ENCODE data around the gene DEK.

Gene DEK

GRCh38 chr6:18185624-18186023 is 78.7 kb downstream of the DEK start:
- H3K27ac ChIP-seq (ENCODE audit: low read depth, low read length): no peak overlapping the region
- TF ChIP-seq CTCF (IDR thresholded peaks at IDR 0.05; ENCODE audit: low read depth, low read length, poor library complexity, severe bottlenecking): no peak
- no peak for TF ChIP-seq EZH2phosphoT487 (IDR thresholded peaks at IDR 0.05; ENCODE audit: borderline replicate concordance, low read length)

GRCh38 chr6:18183766-18184165 is 80.6 kb downstream of the DEK start:
- peaks cover 10% of the 10 kb centered on the region for H3K4me1 ChIP-seq (ENCODE audit: control insufficient read depth, low read length)

More at GRCh38 chr6:18185624-18186023, 78.7 kb downstream of the DEK start:
- Histone ChIP-seq H3K4me1 (ENCODE audit: control insufficient read depth, low read length) (peaks cover 10% of the 10 kb centered on the region), H3K36me3 (ENCODE audit: control insufficient read depth, low read length) (peaks cover 3% of the 10 kb centered on the region; the same call in 1 of the 2 replicates), H3K4me3 (ENCODE audit: low read length) (no peak overlapping the region), H4K20me1 (ENCODE audit: control insufficient read depth, insufficient read depth, low read depth, low read length) (no peaks in the 10 kb centered on the region), H3K27me3 (ENCODE audit: control insufficient read depth, low read length) (no peaks in the 10 kb centered on the region), H3K9me2 (replicated peaks; ENCODE audit: control insufficient read depth, low read length) (no peaks in the 10 kb centered on the region), H3K9me3 (ENCODE audit: control insufficient read depth, insufficient read depth, low read length) (no peaks in the 10 kb centered on the region), H3K79me2 (ENCODE audit: control insufficient read depth, low read length) (no peaks in the 10 kb centered on the region), H3K4me2 (ENCODE audit: low read length) (no peak overlapping the region), H3F3A (ENCODE audit: control insufficient read depth, insufficient read depth) (no peaks in the 10 kb centered on the region)

GRCh38 chr6:18182568-18182967 is 81.8 kb downstream of the DEK start:
- no peaks in the 10 kb centered on the region for H3K79me2 ChIP-seq (ENCODE audit: control insufficient read depth, low read length)
- no peaks in the 10 kb centered on the region for H3K27me3 ChIP-seq (ENCODE audit: control insufficient read depth, low read length)
- H3K27ac ChIP-seq (ENCODE audit: low read depth, low read length): no peak overlapping the region
- no peak overlapping the region for H3K4me2 ChIP-seq (ENCODE audit: low read length)
- H3K4me3 ChIP-seq (ENCODE audit: low read length): no peak overlapping the region
- no peaks in the 10 kb centered on the region for H3K9me2 ChIP-seq (replicated peaks; ENCODE audit: control insufficient read depth, low read length)
- H3K4me1 ChIP-seq (ENCODE audit: control insufficient read depth, low read length): peaks cover 10% of the 10 kb centered on the region
- H3F3A ChIP-seq (ENCODE audit: control insufficient read depth, insufficient read depth): no peaks in the 10 kb centered on the region
- H3K9me3 ChIP-seq (ENCODE audit: control insufficient read depth, insufficient read depth, low read length): no peaks in the 10 kb centered on the region
- no peaks in the 10 kb centered on the region for H4K20me1 ChIP-seq (ENCODE audit: control insufficient read depth, insufficient read depth, low read depth, low read length)
- peaks cover 3% of the 10 kb centered on the region; the same call in 1 of the 2 replicates for H3K36me3 ChIP-seq (ENCODE audit: control insufficient read depth, low read length)
- TF ChIP-seq CTCF (IDR thresholded peaks at IDR 0.05; ENCODE audit: low read depth, low read length, poor library complexity, severe bottlenecking): no peak
- TF ChIP-seq EZH2phosphoT487 (IDR thresholded peaks at IDR 0.05; ENCODE audit: borderline replicate concordance, low read length): no peak

More at GRCh38 chr6:18183766-18184165, 80.6 kb downstream of the DEK start:
- H3K4me3 ChIP-seq (ENCODE audit: low read length): no peak overlapping the region
- H3F3A ChIP-seq (ENCODE audit: control insufficient read depth, insufficient read depth): no peaks in the 10 kb centered on the region
- H3K27ac ChIP-seq (ENCODE audit: low read depth, low read length): no peak overlapping the region
- no peaks in the 10 kb centered on the region for H4K20me1 ChIP-seq (ENCODE audit: control insufficient read depth, insufficient read depth, low read depth, low read length)
- H3K4me2 ChIP-seq (ENCODE audit: low read length): no peak overlapping the region
- no peaks in the 10 kb centered on the region for H3K9me3 ChIP-seq (ENCODE audit: control insufficient read depth, insufficient read depth, low read length)
- H3K9me2 ChIP-seq (replicated peaks; ENCODE audit: control insufficient read depth, low read length): no peaks in the 10 kb centered on the region
- TF ChIP-seq CTCF (IDR thresholded peaks at IDR 0.05; ENCODE audit: low read depth, low read length, poor library complexity, severe bottlenecking) (no peak), EZH2phosphoT487 (IDR thresholded peaks at IDR 0.05; ENCODE audit: borderline replicate concordance, low read length) (no peak)
- peaks cover 3% of the 10 kb centered on the region; the same call in 1 of the 2 replicates for H3K36me3 ChIP-seq (ENCODE audit: control insufficient read depth, low read length)
- H3K27me3 ChIP-seq (ENCODE audit: control insufficient read depth, low read length): no peaks in the 10 kb centered on the region
- no peaks in the 10 kb centered on the region for H3K79me2 ChIP-seq (ENCODE audit: control insufficient read depth, low read length)

Measured in DOHH2 (cell line).